GM13977 (cell line): Measurements from ENCODE around the gene CDH4.

ENCODE experiments used
- DNase-seq: peaks from one replicate; pipeline ENCODE4 v3.0.0; 2012; ENCODE audit warnings: low spot score
- in situ Hi-C: fragments of 300-500 bp; cut with MboI; formaldehyde crosslinking; loops from one replicate; pipeline ENCODE4 v1.12.0; 2022; ENCODE audit warnings: low sequenced_read_pairs, low pct_unique_long_range_greater_than_20kb, mixed read lengths, inconsistent platforms; ENCODE audit not compliant: unreplicated experiment
- TF ChIP-seq, protein P1 (sequence below): IDR thresholded peaks from 2 replicates; pipeline ENCODE4 v1.5.1; 2012; ENCODE audit warnings: mild to moderate bottlenecking, control low read depth; ENCODE audit not compliant: insufficient read depth; ENCODE audit errors: extremely low read depth, missing control alignments

CDH4 gene

DNA sequence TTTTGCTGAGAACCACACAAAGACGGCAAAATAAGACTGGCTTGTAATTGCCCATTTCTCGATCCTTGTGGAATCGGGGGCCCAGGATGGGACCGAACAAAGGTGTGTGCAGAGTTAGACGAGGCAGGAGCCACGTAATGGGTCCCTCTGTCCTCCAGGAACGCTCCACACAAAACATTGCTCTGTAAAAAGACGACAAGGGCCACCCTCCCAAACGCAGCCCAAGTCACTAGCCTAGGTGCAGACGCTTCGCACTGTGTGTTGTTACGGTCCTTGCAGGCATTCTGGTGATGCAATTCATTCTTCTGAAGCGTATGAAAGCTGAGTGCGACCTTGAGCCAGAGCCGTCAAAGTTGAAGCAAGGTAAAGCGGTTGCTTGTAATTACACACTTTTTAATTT, 450.2 kb downstream of the CDH4 start:
- in situ Hi-C loops = no loop called here
- DNase-seq = no peak
- TF ChIP-seq, protein P1, sequence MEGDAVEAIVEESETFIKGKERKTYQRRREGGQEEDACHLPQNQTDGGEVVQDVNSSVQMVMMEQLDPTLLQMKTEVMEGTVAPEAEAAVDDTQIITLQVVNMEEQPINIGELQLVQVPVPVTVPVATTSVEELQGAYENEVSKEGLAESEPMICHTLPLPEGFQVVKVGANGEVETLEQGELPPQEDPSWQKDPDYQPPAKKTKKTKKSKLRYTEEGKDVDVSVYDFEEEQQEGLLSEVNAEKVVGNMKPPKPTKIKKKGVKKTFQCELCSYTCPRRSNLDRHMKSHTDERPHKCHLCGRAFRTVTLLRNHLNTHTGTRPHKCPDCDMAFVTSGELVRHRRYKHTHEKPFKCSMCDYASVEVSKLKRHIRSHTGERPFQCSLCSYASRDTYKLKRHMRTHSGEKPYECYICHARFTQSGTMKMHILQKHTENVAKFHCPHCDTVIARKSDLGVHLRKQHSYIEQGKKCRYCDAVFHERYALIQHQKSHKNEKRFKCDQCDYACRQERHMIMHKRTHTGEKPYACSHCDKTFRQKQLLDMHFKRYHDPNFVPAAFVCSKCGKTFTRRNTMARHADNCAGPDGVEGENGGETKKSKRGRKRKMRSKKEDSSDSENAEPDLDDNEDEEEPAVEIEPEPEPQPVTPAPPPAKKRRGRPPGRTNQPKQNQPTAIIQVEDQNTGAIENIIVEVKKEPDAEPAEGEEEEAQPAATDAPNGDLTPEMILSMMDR = no peak

DNA sequence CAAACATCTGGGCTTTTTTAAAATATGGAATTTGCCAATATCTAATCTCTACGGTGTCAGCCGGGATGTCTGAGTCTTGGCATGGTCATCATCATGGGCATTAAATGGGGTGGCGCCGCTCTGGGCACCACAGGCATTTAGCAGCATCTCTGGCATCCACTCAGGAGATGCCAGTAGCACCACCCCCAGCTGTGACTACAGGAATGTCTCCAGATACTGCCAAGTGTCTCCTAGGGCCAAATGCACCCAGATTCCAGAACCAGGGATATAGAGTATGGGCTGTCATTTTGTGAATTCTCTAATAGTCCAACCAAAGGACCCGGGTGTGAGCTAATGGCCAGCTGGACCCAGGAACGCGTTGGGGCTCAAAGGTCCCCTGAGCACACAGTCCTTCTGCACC, 452.6 kb downstream of the CDH4 start:
- DNase-seq = no peak
- in situ Hi-C loops = no loop called here
- TF ChIP-seq, protein P1 = no peak

DNA sequence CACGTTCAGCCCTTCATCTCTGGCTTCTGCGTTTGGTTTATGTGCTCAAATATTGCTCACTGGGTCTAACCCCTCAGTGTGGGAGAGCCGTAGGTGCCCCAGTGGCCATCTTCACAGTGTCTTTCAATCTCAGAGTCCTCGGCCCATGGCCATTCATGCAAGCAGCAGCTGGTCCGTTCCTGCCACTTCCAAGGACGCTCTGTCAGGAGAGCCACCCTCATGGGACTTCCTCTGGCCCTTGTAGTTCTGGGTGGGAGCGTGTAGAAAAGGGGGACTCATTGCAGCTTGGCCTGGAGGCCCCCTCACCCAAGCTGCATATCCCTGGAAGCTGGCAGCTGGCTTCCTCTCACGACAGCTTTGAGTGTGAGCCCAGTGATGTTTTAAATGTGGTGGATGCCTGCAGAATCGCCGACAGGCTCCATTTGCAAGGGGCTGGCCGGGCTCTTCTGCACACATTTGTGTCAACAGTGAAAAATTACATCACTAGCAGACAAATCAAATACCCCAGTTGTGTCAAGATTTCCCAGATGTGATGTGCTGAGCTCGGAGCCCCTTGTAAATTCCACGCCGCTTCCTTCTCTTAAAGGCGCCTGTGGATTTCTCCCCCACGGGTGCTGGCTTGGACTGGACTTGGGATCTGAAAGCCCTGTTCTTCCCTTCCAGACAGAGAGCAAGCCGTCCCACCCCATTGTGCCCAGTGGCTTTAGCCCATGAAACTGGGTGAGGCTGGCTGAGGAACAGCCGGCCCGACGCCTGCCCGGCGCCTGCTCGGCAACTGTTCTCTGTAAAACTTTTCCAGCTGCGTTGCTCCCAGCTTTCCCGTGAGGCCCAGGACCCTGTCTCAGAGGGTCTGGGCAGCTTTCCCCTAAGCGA, 453.6 kb downstream of the CDH4 start:
- in situ Hi-C loops = no loop called here
- TF ChIP-seq, protein P1 = no peak
- DNase-seq = no peak

DNA sequence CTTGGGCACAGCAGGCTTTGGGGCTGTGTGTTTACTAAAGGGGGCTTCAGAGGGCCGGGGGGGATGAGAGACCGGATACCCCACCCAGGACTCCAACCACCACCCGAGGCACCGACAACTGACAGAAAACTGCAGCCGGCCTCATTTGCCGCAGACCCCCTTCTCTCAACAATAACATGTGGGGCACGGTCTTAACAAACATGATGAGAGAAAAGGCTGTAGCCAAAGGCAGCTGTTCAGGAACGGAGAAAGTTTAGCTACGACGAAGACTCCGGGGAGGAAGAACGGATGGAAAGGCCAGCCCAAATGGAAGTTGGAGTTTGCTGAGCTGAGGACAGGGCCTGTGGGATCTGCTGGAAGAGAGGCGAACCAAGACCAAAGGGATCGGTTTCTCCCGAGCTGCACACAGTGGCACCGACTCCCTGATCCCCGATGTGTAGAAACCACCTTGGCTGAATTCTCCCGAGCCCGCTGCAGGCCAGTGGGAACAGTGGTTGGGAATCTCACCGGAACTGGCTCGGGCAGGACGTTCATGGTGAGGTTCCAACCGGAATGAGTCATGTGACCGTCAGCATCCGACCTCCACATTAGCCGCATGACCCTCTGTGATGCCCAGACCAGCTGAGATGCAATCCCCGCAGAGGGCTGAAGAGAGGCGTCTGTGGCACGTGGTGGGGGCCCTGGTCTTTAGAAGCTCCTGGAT, 454.3 kb downstream of the CDH4 start:
- no peak for DNase-seq
- in situ Hi-C loops = no loop called here
- TF ChIP-seq, protein P1 = no peak

DNA sequence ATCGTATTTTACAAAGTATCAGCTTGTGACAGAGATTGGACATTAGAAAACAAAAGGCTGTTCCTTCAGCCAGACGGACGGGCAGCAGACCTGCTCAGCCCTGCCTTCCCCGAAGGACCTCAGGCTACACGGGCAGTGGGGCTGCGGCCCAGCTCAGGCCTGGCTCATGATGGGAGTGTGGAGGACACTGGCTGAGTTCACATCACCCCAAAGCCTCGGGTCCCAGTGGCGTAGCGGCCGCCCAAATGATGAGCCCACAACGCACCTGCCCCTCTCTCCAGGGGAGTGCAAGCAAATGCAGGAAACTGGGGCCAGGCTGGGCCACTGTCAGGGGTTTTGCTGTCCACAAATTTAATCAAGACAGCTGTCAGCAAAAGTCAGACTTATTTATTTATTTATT, 456.8 kb downstream of the CDH4 start:
- no peak for DNase-seq
- TF ChIP-seq, protein P1 = no peak
- in situ Hi-C loops = no loop called here

DNA sequence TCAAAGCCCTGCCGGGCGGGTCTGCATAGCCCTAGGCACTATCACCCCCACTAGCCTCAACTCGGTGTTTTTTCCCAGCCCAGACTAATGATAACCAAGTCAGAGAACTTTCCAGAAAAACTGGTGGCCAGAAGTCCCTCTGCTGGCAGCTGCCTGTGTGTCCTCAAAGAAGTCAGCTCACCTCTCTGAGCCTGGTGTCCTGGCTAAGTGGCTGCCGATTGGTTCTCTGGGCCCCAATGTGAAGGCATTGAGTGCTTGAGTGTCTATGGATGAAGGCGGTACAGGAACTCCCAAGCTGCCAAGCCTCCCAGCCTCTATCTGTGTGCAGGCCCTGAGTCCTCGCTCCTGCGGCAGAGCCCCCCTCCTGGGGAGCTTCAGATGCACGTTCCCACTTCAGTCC, 458.0 kb downstream of the CDH4 start:
- in situ Hi-C loops = no loop called here
- TF ChIP-seq, protein P1 = no peak
- DNase-seq = no peak
